Measurements from ENCODE around the gene PTF1A. TPM values are rescaled to one million over a fixed set of nuclear protein-coding genes. Genes with fewer than 3 reads are reported as not detected.

PTF1A gene
- polyA plus RNA-seq, 1 donor: not detected

GRCh38 chr10:23157691-23158369 lies 34.3 kb upstream of the PTF1A start:
- whole genome bisulfite sequencing (ENCODE audit: insufficient coverage, low lambda C conversion rate): no CpG with 5 or more reads among the region's 12 CpGs
- no peaks in the 10 kb centered on the region for H3K9me3 ChIP-seq (ENCODE audit: control insufficient read depth, low read depth, low read length)
- H3K27me3 ChIP-seq (ENCODE audit: control insufficient read depth, insufficient read depth, low read length): peaks cover 16% of the 10 kb centered on the region
- peak in 1 of 2 donors; percentile 5 for DNase-seq
- H3K4me3 ChIP-seq (ENCODE audit: low read length): no peak overlapping the region
- H3K4me1 ChIP-seq (ENCODE audit: control insufficient read depth, insufficient read depth, low read length): no peaks in the 10 kb centered on the region
- no peak overlapping the region for H3K27ac ChIP-seq (ENCODE audit: low read length)
- H3K36me3 ChIP-seq (ENCODE audit: control insufficient read depth, insufficient read depth, low read length): no peaks in the 10 kb centered on the region

GRCh38 chr10:23158370-23158769 lies 33.7 kb upstream of the PTF1A start:
- Histone ChIP-seq H3K4me3 (ENCODE audit: low read length) (no peak overlapping the region), H3K9me3 (ENCODE audit: control insufficient read depth, low read depth, low read length) (no peaks in the 10 kb centered on the region), H3K27me3 (ENCODE audit: control insufficient read depth, insufficient read depth, low read length) (peaks cover 19% of the 10 kb centered on the region), H3K27ac (ENCODE audit: low read length) (no peak overlapping the region), H3K4me1 (ENCODE audit: control insufficient read depth, insufficient read depth, low read length) (no peaks in the 10 kb centered on the region), H3K36me3 (ENCODE audit: control insufficient read depth, insufficient read depth, low read length) (no peaks in the 10 kb centered on the region)
- WGBS (ENCODE audit: insufficient coverage, low lambda C conversion rate): no CpG with 5 or more reads among the region's 5 CpGs
- DNase-seq: peak; percentile 19 to 34

GRCh38 chr10:23171232-23171876 lies 20.8 kb upstream of the PTF1A start:
- peaks cover 72% of the 10 kb centered on the region for H3K27me3 ChIP-seq (ENCODE audit: control insufficient read depth, insufficient read depth, low read length)
- peak in 1 of 2 donors; percentile 31 for DNase-seq

GRCh38 chr10:23172429-23173213 lies 19.5 kb upstream of the PTF1A start:
- 0% methylated on average over 1 of the region's 41 CpGs for WGBS (ENCODE audit: insufficient coverage, low lambda C conversion rate)
- Histone ChIP-seq H3K4me1 (ENCODE audit: control insufficient read depth, insufficient read depth, low read length) (no peaks in the 10 kb centered on the region), H3K27ac (ENCODE audit: low read length) (no peak overlapping the region), H3K4me3 (ENCODE audit: low read length) (no peak overlapping the region), H3K27me3 (ENCODE audit: control insufficient read depth, insufficient read depth, low read length) (peaks cover 77% of the 10 kb centered on the region), H3K9me3 (ENCODE audit: control insufficient read depth, low read depth, low read length) (peaks cover 4% of the 10 kb centered on the region), H3K36me3 (ENCODE audit: control insufficient read depth, insufficient read depth, low read length) (no peaks in the 10 kb centered on the region)
- DNase-seq: no peak

More at GRCh38 chr10:23171232-23171876, 20.8 kb upstream of the PTF1A start:
- no CpG with 5 or more reads among the region's 26 CpGs for WGBS (ENCODE audit: insufficient coverage, low lambda C conversion rate)
- H3K27ac ChIP-seq (ENCODE audit: low read length): no peak overlapping the region
- no peaks in the 10 kb centered on the region for H3K4me1 ChIP-seq (ENCODE audit: control insufficient read depth, insufficient read depth, low read length)
- H3K9me3 ChIP-seq (ENCODE audit: control insufficient read depth, low read depth, low read length): peaks cover 4% of the 10 kb centered on the region
- H3K36me3 ChIP-seq (ENCODE audit: control insufficient read depth, insufficient read depth, low read length): no peaks in the 10 kb centered on the region
- no peak overlapping the region for H3K4me3 ChIP-seq (ENCODE audit: low read length)

GRCh38 chr10:23173214-23174073 lies 18.7 kb upstream of the PTF1A start:
- Histone ChIP-seq H3K9me3 (ENCODE audit: control insufficient read depth, low read depth, low read length) (peaks cover 4% of the 10 kb centered on the region), H3K27me3 (ENCODE audit: control insufficient read depth, insufficient read depth, low read length) (peaks cover 83% of the 10 kb centered on the region), H3K4me1 (ENCODE audit: control insufficient read depth, insufficient read depth, low read length) (no peaks in the 10 kb centered on the region), H3K36me3 (ENCODE audit: control insufficient read depth, insufficient read depth, low read length) (no peaks in the 10 kb centered on the region), H3K27ac (ENCODE audit: low read length) (no peak overlapping the region), H3K4me3 (ENCODE audit: low read length) (no peak overlapping the region)
- peak in 1 of 2 donors; percentile 15 for DNase-seq
- no CpG with 5 or more reads among the region's 82 CpGs for WGBS (ENCODE audit: insufficient coverage, low lambda C conversion rate)

- Histone ChIP-seq H3K4me1 (ENCODE audit: control insufficient read depth, insufficient read depth, low read length) (no peaks in the 10 kb centered on the region), H3K4me3 (ENCODE audit: low read length) (no peak overlapping the region), H3K27ac (ENCODE audit: low read length) (no peak overlapping the region), H3K9me3 (ENCODE audit: control insufficient read depth, low read depth, low read length) (peaks cover 4% of the 10 kb centered on the region), H3K36me3 (ENCODE audit: control insufficient read depth, insufficient read depth, low read length) (no peaks in the 10 kb centered on the region), H3K27me3 (ENCODE audit: control insufficient read depth, insufficient read depth, low read length) (peaks cover 88% of the 10 kb centered on the region)
- no peak for DNase-seq
- no CpG with 5 or more reads among the region's 88 CpGs for WGBS (ENCODE audit: insufficient coverage, low lambda C conversion rate)
These were observed 17.8 kb upstream of the PTF1A start for GRCh38 chr10:23174074-23174976.

GRCh38 chr10:23174977-23175512 lies 17.1 kb upstream of the PTF1A start:
- DNase-seq: no peak
- Histone ChIP-seq H3K4me3 (ENCODE audit: low read length) (no peak overlapping the region), H3K4me1 (ENCODE audit: control insufficient read depth, insufficient read depth, low read length) (no peaks in the 10 kb centered on the region), H3K36me3 (ENCODE audit: control insufficient read depth, insufficient read depth, low read length) (no peaks in the 10 kb centered on the region), H3K9me3 (ENCODE audit: control insufficient read depth, low read depth, low read length) (peaks cover 4% of the 10 kb centered on the region), H3K27ac (ENCODE audit: low read length) (no peak overlapping the region), H3K27me3 (ENCODE audit: control insufficient read depth, insufficient read depth, low read length) (peaks cover 86% of the 10 kb centered on the region)
- no CpG with 5 or more reads among the region's 14 CpGs for WGBS (ENCODE audit: insufficient coverage, low lambda C conversion rate)

- Histone ChIP-seq H3K9me3 (ENCODE audit: control insufficient read depth, low read depth, low read length) (peaks cover 2% of the 10 kb centered on the region), H3K36me3 (ENCODE audit: control insufficient read depth, insufficient read depth, low read length) (no peaks in the 10 kb centered on the region), H3K4me1 (ENCODE audit: control insufficient read depth, insufficient read depth, low read length) (no peaks in the 10 kb centered on the region), H3K27me3 (ENCODE audit: control insufficient read depth, insufficient read depth, low read length) (peaks cover 57% of the 10 kb centered on the region), H3K27ac (ENCODE audit: low read length) (no peak overlapping the region), H3K4me3 (ENCODE audit: low read length) (no peak overlapping the region)
- no peak for DNase-seq
- WGBS (ENCODE audit: insufficient coverage, low lambda C conversion rate): no CpG with 5 or more reads among the region's 7 CpGs
These were observed 5.9 kb upstream of the PTF1A start for GRCh38 chr10:23186178-23186577.

GRCh38 chr10:23186697-23187096 lies 5.4 kb upstream of the PTF1A start:
- H3K27ac ChIP-seq (ENCODE audit: low read length): no peak overlapping the region
- H3K4me3 ChIP-seq (ENCODE audit: low read length): no peak overlapping the region
- H3K4me1 ChIP-seq (ENCODE audit: control insufficient read depth, insufficient read depth, low read length): no peaks in the 10 kb centered on the region
- peaks cover 6% of the 10 kb centered on the region for H3K9me3 ChIP-seq (ENCODE audit: control insufficient read depth, low read depth, low read length)
- H3K27me3 ChIP-seq (ENCODE audit: control insufficient read depth, insufficient read depth, low read length): peaks cover 62% of the 10 kb centered on the region
- DNase-seq: no peak
- WGBS (ENCODE audit: insufficient coverage, low lambda C conversion rate): 0% methylated on average over 1 of the region's 5 CpGs
- no peaks in the 10 kb centered on the region for H3K36me3 ChIP-seq (ENCODE audit: control insufficient read depth, insufficient read depth, low read length)

All from large intestine (tissue), 3 donors.